H9 (cell line): ENCODE data around the gene C1D. TPM values are rescaled to one million over a fixed set of nuclear protein-coding genes. Genes with fewer than 3 reads are reported as not detected.

Experiments
- DNase-seq: peaks from one replicate; pipeline ENCODE4 v3.0.0-alpha.2; 2017
- H2AFZ ChIP-seq: one replicate; pipeline ENCODE4 v1.6.1; 2013; ENCODE audit warnings: mild to moderate bottlenecking, low read length, control low read depth, moderate library complexity
- H2AK5ac ChIP-seq: 2 replicates; pipeline ENCODE4 v1.6.1; 2013; ENCODE audit warnings: low read length, control low read depth, mixed read lengths; ENCODE audit not compliant: insufficient read length
- H2BK120ac ChIP-seq: one replicate; pipeline ENCODE4 v1.6.1; 2013; ENCODE audit warnings: low read depth, mild to moderate bottlenecking, low read length, control low read depth, inconsistent platforms; ENCODE audit not compliant: poor library complexity, severe bottlenecking
- H2BK12ac ChIP-seq: 2 replicates; pipeline ENCODE4 v1.6.1; 2013; ENCODE audit warnings: low read length, control low read depth, mixed read lengths, low read depth; ENCODE audit not compliant: insufficient read length
- H2BK15ac ChIP-seq: 2 replicates; pipeline ENCODE4 v1.6.1; 2013; ENCODE audit warnings: low read depth, low read length, control low read depth
- H2BK20ac ChIP-seq: one replicate; pipeline ENCODE4 v1.6.1; 2013; ENCODE audit warnings: low read depth, mild to moderate bottlenecking, low read length, control low read depth, inconsistent platforms; ENCODE audit not compliant: poor library complexity, severe bottlenecking
- H2BK5ac ChIP-seq: 2 replicates; pipeline ENCODE4 v1.6.1; 2013; ENCODE audit warnings: low read length, control low read depth, mixed read lengths; ENCODE audit not compliant: insufficient read length
- H3K14ac ChIP-seq: 2 replicates; pipeline ENCODE4 v1.6.1; 2013; ENCODE audit warnings: low read length, control low read depth; ENCODE audit not compliant: insufficient read depth
- H3K18ac ChIP-seq: 2 replicates; pipeline ENCODE4 v1.6.1; 2013; ENCODE audit warnings: low read depth, mild to moderate bottlenecking, mixed read lengths, low read length, control low read depth; ENCODE audit not compliant: insufficient read length
- H3K23ac ChIP-seq: 2 replicates; pipeline ENCODE4 v1.6.1; 2013; ENCODE audit warnings: low read length, control low read depth, mixed read lengths, low read depth; ENCODE audit not compliant: insufficient read length
- H3K23me2 ChIP-seq: 2 replicates; pipeline ENCODE4 v1.6.1; 2013; ENCODE audit warnings: low read depth, mild to moderate bottlenecking, mixed read lengths, low read length, control low read depth; ENCODE audit not compliant: insufficient read length, poor library complexity, severe bottlenecking
- H3K27ac ChIP-seq: 2 replicates; pipeline ENCODE4 v1.5.1; 2013; ENCODE audit warnings: low read length, control low read depth, mixed read lengths, low read depth; ENCODE audit not compliant: insufficient read length
- H3K27me3 ChIP-seq: 2 replicates; pipeline ENCODE4 v1.6.1; 2013; ENCODE audit warnings: low read length, control low read depth, inconsistent platforms; ENCODE audit not compliant: insufficient read depth
- H3K4ac ChIP-seq: 2 replicates; pipeline ENCODE4 v1.6.1; 2013; ENCODE audit warnings: low read depth, mild to moderate bottlenecking, control low read depth, inconsistent platforms, low read length, moderate library complexity
- H3K4me1 ChIP-seq: 2 replicates; pipeline ENCODE4 v1.6.1; 2013; ENCODE audit warnings: low read length, control low read depth, inconsistent platforms; ENCODE audit not compliant: insufficient read depth
- H3K4me2 ChIP-seq: 2 replicates; pipeline ENCODE4 v1.6.1; 2013; ENCODE audit warnings: low read length, control low read depth, mixed read lengths; ENCODE audit not compliant: insufficient read length, insufficient read depth
- H3K56ac ChIP-seq: 2 replicates; pipeline ENCODE4 v1.6.1; 2013; ENCODE audit warnings: low read depth, mild to moderate bottlenecking, mixed read lengths, low read length, control low read depth; ENCODE audit not compliant: insufficient read length
- H3K79me1 ChIP-seq: 2 replicates; pipeline ENCODE4 v1.6.1; 2013; ENCODE audit warnings: low read depth, mild to moderate bottlenecking, moderate library complexity, low read length, control low read depth, inconsistent platforms; ENCODE audit not compliant: insufficient read depth, poor library complexity, severe bottlenecking
- H3K79me2 ChIP-seq: 2 replicates; pipeline ENCODE4 v1.6.1; 2013; ENCODE audit warnings: low read length, control low read depth, inconsistent platforms; ENCODE audit not compliant: insufficient read depth
- H3K9ac ChIP-seq: 2 replicates; pipeline ENCODE4 v1.6.1; 2013; ENCODE audit warnings: low read length, control low read depth, mixed read lengths; ENCODE audit not compliant: insufficient read length; ENCODE audit errors: extremely low read depth
- H3K9me3 ChIP-seq: one replicate; pipeline ENCODE4 v1.6.1; 2013; ENCODE audit warnings: low read depth, low read length, inconsistent platforms; ENCODE audit not compliant: control insufficient read depth
- H3T11ph ChIP-seq: one replicate; pipeline ENCODE4 v1.6.1; 2013; ENCODE audit warnings: mild to moderate bottlenecking, low read length, control low read depth, inconsistent platforms
- H4K20me1 ChIP-seq: one replicate; pipeline ENCODE4 v1.6.1; 2013; ENCODE audit not compliant: control insufficient read depth, insufficient read length, insufficient read depth
- H4K5ac ChIP-seq: 2 replicates; pipeline ENCODE4 v1.6.1; 2013; ENCODE audit warnings: low read depth, mild to moderate bottlenecking, mixed read lengths, low read length, control low read depth; ENCODE audit not compliant: insufficient read length
- H4K8ac ChIP-seq: replicated peaks from 2 replicates; pipeline ENCODE4 v1.6.1; 2013; ENCODE audit warnings: low read length, control low read depth, mixed read lengths, low read depth; ENCODE audit not compliant: insufficient read length
- H4K91ac ChIP-seq: 2 replicates; pipeline ENCODE4 v1.6.1; 2013; ENCODE audit warnings: low read depth, mild to moderate bottlenecking, moderate library complexity, mixed read lengths, low read length, control low read depth; ENCODE audit not compliant: insufficient read length
- H3K27ac Mint-ChIP-seq, 3 experiments: 2 replicates in 2 of 3; 3 replicates in 1 of 3; pipeline ENCODE4 v1.8.0; 2020 to 2021; ENCODE audit warnings: mixed read lengths in 3 of 3, mild to moderate bottlenecking in 1 of 3, moderate library complexity in 1 of 3
- H3K27me3 Mint-ChIP-seq: 2 replicates; pipeline ENCODE4 v1.8.0; 2021; ENCODE audit warnings: low read depth, mild to moderate bottlenecking, moderate library complexity, mixed read lengths
- H3K36me3 Mint-ChIP-seq, 3 experiments: 2 replicates in 2 of 3; 3 replicates in 1 of 3; pipeline ENCODE4 v1.8.0; 2020 to 2021; ENCODE audit warnings: low read depth in 3 of 3, mixed read lengths in 3 of 3; ENCODE audit not compliant: insufficient read depth in 1 of 3
- H3K4me1 Mint-ChIP-seq, 2 experiments: 2 replicates each; pipeline ENCODE4 v1.8.0; 2020; ENCODE audit warnings: mixed read lengths in 2 of 2
- H3K4me3 Mint-ChIP-seq, 2 experiments: 2 replicates in 1 of 2; 3 replicates in 1 of 2; pipeline ENCODE4 v1.8.0; 2020 to 2021; ENCODE audit warnings: mild to moderate bottlenecking in 2 of 2, mixed read lengths in 2 of 2, moderate library complexity in 1 of 2
- H3K9me3 Mint-ChIP-seq, 2 experiments: 2 replicates in 1 of 2; 3 replicates in 1 of 2; pipeline ENCODE4 v1.8.0; 2020; ENCODE audit warnings: mild to moderate bottlenecking in 2 of 2, mixed read lengths in 2 of 2, moderate library complexity in 1 of 2
- CTCF ChIP-seq: fragments of 200-600 bp; sonication (generic); conservative IDR thresholded peaks from 3 replicates; pipeline ENCODE4 v1.8.0; 2021; ENCODE audit warnings: antibody characterized with exemption, mild to moderate bottlenecking
- total RNA-seq: library from RNA; stranded (reverse); gene quantifications from 2 replicates; pipeline ENCODE4 v1.2.1, GENCODE V29; 2021

Gene C1D
- total RNA-seq, 1 experiment from 2014 or later: 19.7 TPM

GRCh38 chr2:68041704-68042245, 21.0 kb downstream of the C1D start:
- H3K4me1 ChIP-seq: no peaks in the 10 kb centered on the region
- H2AFZ ChIP-seq: no peak overlapping the region
- Mint-ChIP-seq H3K27ac (no peak overlapping the region), H3K36me3 (peaks cover 0 to 15% (median 4%) of the 10 kb centered on the region in 3 experiments; a peak in 3 of 7 replicates), H3K9me3 (no peaks in the 10 kb centered on the region), H3K4me1 (no peaks in the 10 kb centered on the region), H3K27me3 (no peaks in the 10 kb centered on the region), H3K4me3 (no peak overlapping the region)
- H3K27ac ChIP-seq: no peak overlapping the region
- no peak overlapping the region for H3K9ac ChIP-seq
- H3K79me1 ChIP-seq: no peaks in the 10 kb centered on the region
- H2AK5ac ChIP-seq: no peak overlapping the region
- no peak overlapping the region for H3K56ac ChIP-seq
- no peak overlapping the region for H2BK120ac ChIP-seq
- H3K27me3 ChIP-seq: no peaks in the 10 kb centered on the region
- no peak overlapping the region for H4K91ac ChIP-seq
- H3K4ac ChIP-seq: no peak overlapping the region
- H4K8ac ChIP-seq: no peak overlapping the region
- no peak overlapping the region for H3K18ac ChIP-seq
- no peak overlapping the region for H2BK12ac ChIP-seq
- H3K79me2 ChIP-seq: no peaks in the 10 kb centered on the region
- no peaks in the 10 kb centered on the region for H3K9me3 ChIP-seq
- no peak overlapping the region for H4K5ac ChIP-seq
- no peak overlapping the region for H2BK20ac ChIP-seq
- H3K4me2 ChIP-seq: no peak overlapping the region
- no peak overlapping the region for H2BK5ac ChIP-seq
- H4K20me1 ChIP-seq: no peaks in the 10 kb centered on the region
- H2BK15ac ChIP-seq: no peak overlapping the region
- no peak for TF ChIP-seq CTCF
- H3K23me2 ChIP-seq: no peaks in the 10 kb centered on the region
- no peak for DNase-seq
- H3T11ph ChIP-seq: no peak overlapping the region
- H3K23ac ChIP-seq: no peak overlapping the region
- H3K14ac ChIP-seq: no peak overlapping the region
